ENCODE data around the gene DPM3. TPM values are rescaled to one million over a fixed set of nuclear protein-coding genes. Genes with fewer than 3 reads are reported as not detected.

DPM3 gene
- total RNA-seq, 1 donor from 2014 or later, result 37.4 TPM

- DNase-seq (ENCODE audit: low read depth) (no peak), FAIRE-seq (no peak)
- no peak for TF ChIP-seq CTCF (IDR thresholded peaks at IDR 0.05; ENCODE audit: insufficient read depth, low read length, severe bottlenecking)
These were observed 22.7 kb downstream of the DPM3 start for GRCh38 chr1:155117610-155118009.

GRCh38 chr1:155116113-155116764, 24.1 kb downstream of the DPM3 start:
- no peaks in the 10 kb centered on the region for H3K27me3 ChIP-seq (ENCODE audit: control insufficient read depth, insufficient read depth, low read length)
- no peaks in the 10 kb centered on the region for H3K36me3 ChIP-seq (ENCODE audit: control insufficient read depth, insufficient read depth, low read length)
- no peak for FAIRE-seq
- TF ChIP-seq CTCF (IDR thresholded peaks at IDR 0.05; ENCODE audit: insufficient read depth, low read length, severe bottlenecking), result no peak
- H3K4me3 ChIP-seq (ENCODE audit: low read depth, low read length), result no peak overlapping the region
- no peak for DNase-seq (ENCODE audit: low read depth)

More at GRCh38 chr1:155117610-155118009, 22.7 kb downstream of the DPM3 start:
- H3K27me3 ChIP-seq (ENCODE audit: control insufficient read depth, insufficient read depth, low read length), result no peaks in the 10 kb centered on the region
- no peaks in the 10 kb centered on the region for H3K36me3 ChIP-seq (ENCODE audit: control insufficient read depth, insufficient read depth, low read length)
- H3K4me3 ChIP-seq (ENCODE audit: low read depth, low read length), result no peak overlapping the region

- FAIRE-seq, result no peak
- DNase-seq (ENCODE audit: low read depth), result no peak
- no peaks in the 10 kb centered on the region for H3K36me3 ChIP-seq (ENCODE audit: control insufficient read depth, insufficient read depth, low read length)
- TF ChIP-seq CTCF (IDR thresholded peaks at IDR 0.05; ENCODE audit: insufficient read depth, low read length, severe bottlenecking), result no peak
- no peaks in the 10 kb centered on the region for H3K27me3 ChIP-seq (ENCODE audit: control insufficient read depth, insufficient read depth, low read length)
- H3K4me3 ChIP-seq (ENCODE audit: low read depth, low read length), result no peak overlapping the region
These were observed 26.8 kb downstream of the DPM3 start for GRCh38 chr1:155113450-155113980.

GRCh38 chr1:155110826-155111225, 29.5 kb downstream of the DPM3 start:
- DNase-seq (ENCODE audit: low read depth) (no peak), FAIRE-seq (no peak)
- TF ChIP-seq CTCF (IDR thresholded peaks at IDR 0.05; ENCODE audit: insufficient read depth, low read length, severe bottlenecking), result no peak
- H3K4me3 ChIP-seq (ENCODE audit: low read depth, low read length), result no peak overlapping the region
- no peaks in the 10 kb centered on the region for H3K27me3 ChIP-seq (ENCODE audit: control insufficient read depth, insufficient read depth, low read length)
- H3K36me3 ChIP-seq (ENCODE audit: control insufficient read depth, insufficient read depth, low read length), result no peaks in the 10 kb centered on the region

GRCh38 chr1:155110381-155110780, 29.9 kb downstream of the DPM3 start:
- no peak for FAIRE-seq
- no peak for TF ChIP-seq CTCF (IDR thresholded peaks at IDR 0.05; ENCODE audit: insufficient read depth, low read length, severe bottlenecking)

GRCh38 chr1:155108296-155108695, 32.0 kb downstream of the DPM3 start:
- Histone ChIP-seq H3K4me3 (ENCODE audit: low read depth, low read length) (no peak overlapping the region), H3K36me3 (ENCODE audit: control insufficient read depth, insufficient read depth, low read length) (no peaks in the 10 kb centered on the region), H3K27me3 (ENCODE audit: control insufficient read depth, insufficient read depth, low read length) (no peaks in the 10 kb centered on the region)
- no peak for DNase-seq (ENCODE audit: low read depth)
- FAIRE-seq, result no peak
- TF ChIP-seq CTCF (IDR thresholded peaks at IDR 0.05; ENCODE audit: insufficient read depth, low read length, severe bottlenecking), result no peak

More at GRCh38 chr1:155110381-155110780, 29.9 kb downstream of the DPM3 start:
- Histone ChIP-seq H3K27me3 (ENCODE audit: control insufficient read depth, insufficient read depth, low read length) (no peaks in the 10 kb centered on the region), H3K4me3 (ENCODE audit: low read depth, low read length) (no peak overlapping the region), H3K36me3 (ENCODE audit: control insufficient read depth, insufficient read depth, low read length) (no peaks in the 10 kb centered on the region)
- DNase-seq (ENCODE audit: low read depth), result no peak

Data from bronchial epithelial cell (primary cell).